HepG2 (cell line): ENCODE results near the gene TADA2B. TPM values are rescaled to one million over a fixed set of nuclear protein-coding genes. Genes with fewer than 3 reads are reported as not detected.

Source experiments
- ATAC-seq: fragments of 200-7000 bp; cut with Tn5 transposase; 3 replicates; pipeline ENCODE4 v1.9.1; 2020; ENCODE audit warnings: mild to moderate bottlenecking, moderate library complexity
- BruUV-seq: library from RNA; stranded (reverse); fragments of 400-500 nt; replicated peaks from 2 replicates; lab custom pipeline; 2021; lab: Mats Ljungman, UMichigan
- CTCF ChIA-PET: fragments of 300-600 bp; formaldehyde crosslinking; extraction: SDS; loops from one replicate; lab custom pipeline; 2021; ENCODE audit warnings: low total read pairs, inconsistent platforms, low intra/inter-chr PET ratio; lab: Yijun Ruan, JAX
- POLR2A ChIA-PET: fragments of 350-600 bp; sonication (Branson Sonifier 250); formaldehyde crosslinking; loops from one replicate; lab custom pipeline; 2020; ENCODE audit warnings: antibody characterized with exemption, inconsistent platforms; lab: Yijun Ruan, JAX
- DNase-seq: peaks from one replicate; pipeline ENCODE4 v3.0.0-alpha.2; 2015; ENCODE audit warnings: low spot score
- FAIRE-seq: peaks from 3 replicates; lab custom pipeline; 2011; peaks lifted over from hg19 to GRCh38; lab: Jason Lieb, UNC
- H2AFZ ChIP-seq: one replicate; pipeline ENCODE4 v1.6.1; 2011; ENCODE audit warnings: low read length, inconsistent platforms
- H3K27ac ChIP-seq: fragments of 300-600 bp; 3 replicates; pipeline ENCODE4 v1.8.0; 2011; ENCODE audit warnings: mixed run types, mild to moderate bottlenecking, mixed read lengths, low read length, inconsistent platforms; ENCODE audit not compliant: insufficient read depth; ENCODE audit errors: extremely low read length
- H3K27me3 ChIP-seq, 2 experiments: fragments of 200-600 bp in 1 of 2; 2 replicates in 1 of 2; 3 replicates in 1 of 2; pipeline versions ENCODE4 v1.6.0 to v1.8.0; 2011; ENCODE audit warnings: low read length in 2 of 2, mild to moderate bottlenecking in 2 of 2, moderate library complexity in 2 of 2, inconsistent platforms in 1 of 2; ENCODE audit not compliant: insufficient read depth in 2 of 2, control insufficient read depth in 1 of 2
- H3K36me3 ChIP-seq, 2 experiments: fragments of 200-600 bp in 1 of 2; replicated peaks in 1 of 2; 2 replicates in 1 of 2; 3 replicates in 1 of 2; pipeline versions ENCODE4 v1.5.1 to v1.8.0; 2011; ENCODE audit warnings: low read length in 2 of 2, inconsistent platforms in 1 of 2; ENCODE audit not compliant: insufficient read depth in 2 of 2, control insufficient read depth in 1 of 2
- H3K4me1 ChIP-seq: 2 replicates; pipeline ENCODE4 v1.5.1; 2012; ENCODE audit warnings: low read length, inconsistent platforms; ENCODE audit not compliant: insufficient read depth
- H3K4me2 ChIP-seq: 2 replicates; pipeline ENCODE4 v1.6.0; 2011; ENCODE audit warnings: low read depth, low read length, inconsistent platforms
- H3K4me3 ChIP-seq, 3 experiments: fragments of 200-600 bp in 1 of 3; sonication (generic), shearing (Covaris generic) in 1 of 3; replicated peaks in 1 of 3; 2 replicates each; pipeline ENCODE4 v1.5.1; 2011 to 2016; ENCODE audit warnings: low read length in 3 of 3, inconsistent platforms in 2 of 3, low read depth in 2 of 3, mild to moderate bottlenecking in 2 of 3, control low read depth in 1 of 3, mixed read lengths in 1 of 3; ENCODE audit not compliant: insufficient read depth in 1 of 3
- H3K79me2 ChIP-seq: one replicate; pipeline ENCODE4 v1.6.1; 2011; ENCODE audit warnings: low read length, inconsistent platforms; ENCODE audit not compliant: insufficient read depth
- H3K9ac ChIP-seq: 2 replicates; pipeline ENCODE4 v1.6.0; 2011; ENCODE audit warnings: mild to moderate bottlenecking, low read depth, low read length, inconsistent platforms; ENCODE audit not compliant: insufficient read depth
- H3K9me3 ChIP-seq: 2 replicates; pipeline ENCODE4 v1.5.1; 2012; ENCODE audit warnings: mild to moderate bottlenecking, low read length
- H4K20me1 ChIP-seq: 2 replicates; pipeline ENCODE4 v1.6.0; 2011; ENCODE audit warnings: inconsistent platforms, mild to moderate bottlenecking, low read length, moderate library complexity; ENCODE audit not compliant: insufficient read depth
- FIP1L1 ChIP-seq: fragments of 200-400 bp; formaldehyde crosslinking; IDR thresholded peaks from 2 replicates; pipeline ENCODE4 v1.6.1; 2018; ENCODE audit warnings: low read depth, mild to moderate bottlenecking, low read length, moderate library complexity, borderline replicate concordance; ENCODE audit not compliant: insufficient read depth
- JUNB ChIP-seq: sonication (generic); formaldehyde crosslinking; IDR thresholded peaks from 2 replicates; pipeline ENCODE4 v1.8.0; 2022; ENCODE audit warnings: missing genetic modification reagents, mild to moderate bottlenecking, borderline replicate concordance
- MIXL1 ChIP-seq: IDR thresholded peaks from 2 replicates; pipeline ENCODE4 v1.6.1; 2016
- NCOR1 ChIP-seq: fragments of 200-600 bp; sonication (generic); IDR thresholded peaks from 2 replicates; pipeline ENCODE4 v1.7.0; 2017; ENCODE audit warnings: antibody characterized with exemption, low read length, borderline replicate concordance
- SIX4 ChIP-seq: sonication (generic); formaldehyde crosslinking; IDR thresholded peaks from 2 replicates; pipeline ENCODE4 v1.4.0; 2020; ENCODE audit warnings: missing genetic modification reagents
- SRSF9 ChIP-seq: fragments of 200-400 bp; formaldehyde crosslinking; IDR thresholded peaks from 2 replicates; pipeline ENCODE4 v1.6.1; 2018; ENCODE audit warnings: borderline replicate concordance, mild to moderate bottlenecking, low read depth, low read length; ENCODE audit not compliant: insufficient read depth, poor library complexity, severe bottlenecking
- SUZ12 ChIP-seq: fragments of 150-350 bp; IDR thresholded peaks from 2 replicates; pipeline ENCODE4 v1.6.1; 2014; ENCODE audit warnings: low read depth, low read length
- TMF1 ChIP-seq: sonication (generic); formaldehyde crosslinking; IDR thresholded peaks from 2 replicates; pipeline ENCODE4 v1.8.1; 2022; ENCODE audit warnings: low read depth, missing genetic modification reagents
- ZBTB1 ChIP-seq: sonication (generic); formaldehyde crosslinking; IDR thresholded peaks from 2 replicates; pipeline ENCODE4 v1.4.0; 2020; ENCODE audit warnings: missing genetic modification reagents, borderline replicate concordance
- ZKSCAN1 ChIP-seq: fragments of 150-350 bp; IDR thresholded peaks from 2 replicates; pipeline ENCODE4 v1.6.1; 2014; ENCODE audit warnings: low read length
- ZNF207 ChIP-seq: fragments of 450-650 bp; IDR thresholded peaks from 2 replicates; pipeline ENCODE4 v1.6.1; 2016; ENCODE audit warnings: antibody characterized with exemption, borderline replicate concordance
- ZNF552 ChIP-seq: sonication (generic); formaldehyde crosslinking; IDR thresholded peaks from 2 replicates; pipeline ENCODE4 v1.9.0; 2022; ENCODE audit warnings: missing genetic modification reagents, mild to moderate bottlenecking, borderline replicate concordance
- ZNF616 ChIP-seq: sonication (generic); formaldehyde crosslinking; IDR thresholded peaks from 2 replicates; pipeline ENCODE4 v1.5.0; 2020; ENCODE audit warnings: low read depth, mild to moderate bottlenecking, missing genetic modification reagents
- WGBS: methylation state at CpG from one replicate; pipeline ENCODE4 v1.1.6; 2017; ENCODE audit warnings: low lambda C conversion rate; 5-methylcytosine and 5-hydroxymethylcytosine counted together
- in situ Hi-C: cut with HindIII; loops from 2 replicates; pipeline ENCODE4 v1.10.0; 2017; ENCODE audit warnings: low pct_unique_long_range_greater_than_20kb; ENCODE audit not compliant: extremely low pct_ligation_motif_present
- intact Hi-C: fragments of 100-400 bp; cut with micrococcal nuclease; formaldehyde crosslinking; loops from one replicate; pipeline ENCODE4 v1.10.0; 2022; ENCODE audit not compliant: unreplicated experiment
- polyA plus RNA-seq, 8 experiments: library from polyadenylated mRNA; depleted of rRNA in 3 of 8; stranded (reverse) in 7 of 8; unstranded in 1 of 8; fragments of >200 nt; fragmentation: Illumina TruSeq in 4 of 8; extraction: Trizol in 4 of 8; gene quantifications; 2 replicates each; pipeline versions ENCODE4 v1.2.1 to v1.2.3, GENCODE V29; 2011 to 2016; ENCODE audit warnings: low read depth in 4 of 8, missing spikeins in 1 of 8, mixed read lengths in 1 of 8; ENCODE audit not compliant: insufficient read depth in 1 of 8
- total RNA-seq, 5 experiments: library from RNA; depleted of rRNA; stranded (reverse); fragments of >200 nt; fragmentation: Illumina TruSeq; extraction: Trizol; gene quantifications; 2 replicates each; pipeline ENCODE4 v1.2.3, GENCODE V29; 2016; ENCODE audit warnings: low read depth in 1 of 5
- TF ChIP-seq, protein P1 (sequence below): sonication (generic); formaldehyde crosslinking; IDR thresholded peaks from 2 replicates; pipeline ENCODE4 v1.4.0; 2020; ENCODE audit warnings: missing genetic modification reagents

TADA2B gene
- total and polyA plus RNA-seq, 2 of the 13 experiments (the other 11 are each of a cell fraction or from before 2014, with no cell fraction given) = 4.6 to 8.9 TPM

GRCh38 chr4:7007944-7008343 lies 35.2 kb upstream of the TADA2B start (continued):
- TF ChIP-seq ZBTB1 (CRISPR knock-in tag) (no peak), TMF1 (CRISPR knock-in tag) (no peak), SIX4 (peak; percentile 63; the same call in 1 of the 2 replicates)

DNA sequence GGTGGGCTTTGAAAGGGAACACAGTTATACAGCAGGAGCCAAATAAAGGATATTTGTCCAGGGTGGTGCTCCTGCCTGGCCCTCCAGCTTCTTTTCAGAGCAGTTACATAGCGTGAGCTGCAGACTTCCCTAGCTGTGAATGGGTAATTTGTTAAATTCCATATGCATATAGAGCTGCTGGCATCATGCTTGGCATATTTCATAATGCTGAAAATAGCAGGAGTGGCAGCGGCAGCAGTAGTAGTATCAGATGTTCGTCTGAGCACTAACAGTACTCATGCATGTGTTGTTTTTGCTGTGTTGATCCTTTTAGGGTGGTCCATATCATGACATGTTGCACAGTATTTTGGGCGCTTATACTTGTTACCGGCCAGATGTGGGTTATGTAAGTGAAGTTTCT lies 33.6 kb upstream of the TADA2B start:
- peaks cover 21% of the 10 kb centered on the region for H3K4me1 ChIP-seq
- H4K20me1 ChIP-seq = peaks cover 6% of the 10 kb centered on the region; the same call in 1 of the 2 replicates
- no peak overlapping the region for H3K27ac ChIP-seq
- no peaks in the 10 kb centered on the region for H3K79me2 ChIP-seq
- H3K9ac ChIP-seq = no peak overlapping the region
- H3K27me3 ChIP-seq = no peaks in the 10 kb centered on the region
- CTCF ChIA-PET = no interaction called here
- no peak for ATAC-seq
- FAIRE-seq = no peak
- intact Hi-C loops = no loop called here
- H3K4me2 ChIP-seq = no peak overlapping the region
- POLR2A ChIA-PET = no interaction called here
- H3K4me3 ChIP-seq = no peak overlapping the region
- no peak overlapping the region for H2AFZ ChIP-seq
- in situ Hi-C loops = no loop called here
- H3K9me3 ChIP-seq = no peaks in the 10 kb centered on the region
- 95% methylated on average over 5 of the region's 5 CpGs for WGBS
- no peak for TF ChIP-seq ZNF552 (CRISPR knock-in tag)
- TF ChIP-seq JUNB (CRISPR knock-in tag) = no peak
- TF ChIP-seq SRSF9 = no peak
- no peak for TF ChIP-seq ZNF616 (CRISPR knock-in tag)
- TF ChIP-seq, protein P1, sequence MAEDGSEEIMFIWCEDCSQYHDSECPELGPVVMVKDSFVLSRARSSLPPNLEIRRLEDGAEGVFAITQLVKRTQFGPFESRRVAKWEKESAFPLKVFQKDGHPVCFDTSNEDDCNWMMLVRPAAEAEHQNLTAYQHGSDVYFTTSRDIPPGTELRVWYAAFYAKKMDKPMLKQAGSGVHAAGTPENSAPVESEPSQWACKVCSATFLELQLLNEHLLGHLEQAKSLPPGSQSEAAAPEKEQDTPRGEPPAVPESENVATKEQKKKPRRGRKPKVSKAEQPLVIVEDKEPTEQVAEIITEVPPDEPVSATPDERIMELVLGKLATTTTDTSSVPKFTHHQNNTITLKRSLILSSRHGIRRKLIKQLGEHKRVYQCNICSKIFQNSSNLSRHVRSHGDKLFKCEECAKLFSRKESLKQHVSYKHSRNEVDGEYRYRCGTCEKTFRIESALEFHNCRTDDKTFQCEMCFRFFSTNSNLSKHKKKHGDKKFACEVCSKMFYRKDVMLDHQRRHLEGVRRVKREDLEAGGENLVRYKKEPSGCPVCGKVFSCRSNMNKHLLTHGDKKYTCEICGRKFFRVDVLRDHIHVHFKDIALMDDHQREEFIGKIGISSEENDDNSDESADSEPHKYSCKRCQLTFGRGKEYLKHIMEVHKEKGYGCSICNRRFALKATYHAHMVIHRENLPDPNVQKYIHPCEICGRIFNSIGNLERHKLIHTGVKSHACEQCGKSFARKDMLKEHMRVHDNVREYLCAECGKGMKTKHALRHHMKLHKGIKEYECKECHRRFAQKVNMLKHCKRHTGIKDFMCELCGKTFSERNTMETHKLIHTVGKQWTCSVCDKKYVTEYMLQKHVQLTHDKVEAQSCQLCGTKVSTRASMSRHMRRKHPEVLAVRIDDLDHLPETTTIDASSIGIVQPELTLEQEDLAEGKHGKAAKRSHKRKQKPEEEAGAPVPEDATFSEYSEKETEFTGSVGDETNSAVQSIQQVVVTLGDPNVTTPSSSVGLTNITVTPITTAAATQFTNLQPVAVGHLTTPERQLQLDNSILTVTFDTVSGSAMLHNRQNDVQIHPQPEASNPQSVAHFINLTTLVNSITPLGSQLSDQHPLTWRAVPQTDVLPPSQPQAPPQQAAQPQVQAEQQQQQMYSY (CRISPR knock-in tag) = no peak
- no peak for TF ChIP-seq ZNF207
- no peak for TF ChIP-seq FIP1L1
- no peak for TF ChIP-seq MIXL1
- no peak for TF ChIP-seq NCOR1
- TF ChIP-seq SUZ12 = no peak
- no peak for TF ChIP-seq ZKSCAN1
- TF ChIP-seq, all 625 proteins: peak for 0
- no TSS peak for BruUV-seq
- DNase-seq = no peak
- H3K36me3 ChIP-seq = peaks cover 13 to 69% of the 10 kb centered on the region in 2 experiments
